ENCODE measurements around the gene AKR7A2.

The AKR7A2 gene

DNA sequence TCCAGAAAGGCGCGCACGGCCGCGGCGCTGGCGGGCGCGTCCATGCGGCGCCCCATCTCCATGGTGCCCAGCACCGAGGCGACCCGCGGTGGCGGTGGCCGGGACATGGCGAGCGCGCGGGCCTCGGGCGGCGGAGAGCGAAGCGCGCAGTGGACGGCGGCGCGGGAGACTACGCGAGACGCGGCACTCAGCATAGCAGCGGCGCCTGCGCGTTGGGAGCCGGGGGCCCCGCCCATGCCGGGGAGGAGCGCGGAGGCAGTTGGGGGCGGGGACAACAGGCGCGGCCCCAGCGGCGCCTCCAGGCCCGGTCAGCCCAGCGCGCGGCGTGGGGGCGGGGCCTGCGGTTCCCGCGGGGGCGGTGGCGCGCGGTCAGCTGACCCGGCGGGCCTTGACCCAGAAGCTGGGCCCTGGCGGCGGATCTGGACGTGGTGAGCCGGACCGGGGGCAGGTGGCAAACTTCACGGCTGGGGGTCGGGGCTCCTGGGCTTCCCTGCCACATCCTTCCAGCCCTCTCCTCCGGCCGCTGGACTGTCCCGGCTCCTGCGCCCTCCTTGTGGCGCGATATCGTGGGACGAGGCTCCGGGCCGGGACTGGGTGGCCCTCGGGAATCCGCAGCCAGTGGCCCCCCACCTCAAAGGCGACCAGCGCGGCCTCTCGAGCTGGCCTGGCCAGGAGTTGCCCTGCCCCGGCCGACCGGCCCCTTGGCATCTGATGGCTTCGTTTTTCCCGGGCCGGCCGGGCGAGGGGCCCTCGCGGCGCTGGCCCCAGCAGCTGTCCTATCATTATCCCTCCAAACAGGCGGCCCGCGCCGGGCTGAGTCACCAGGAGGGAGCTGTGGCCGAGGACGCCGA is at the start of gene AKR7A2, which contains the start of gene SLC66A1:
Gene AKR7A2 (minus strand): TSS at position 214 of the 851 bp plus-strand sequence. CDS start 20 bp downstream, at position 194.
Gene SLC66A1 (plus strand): TSS at position 396 of the 851 bp plus-strand sequence. CDS start 5,352 bp downstream, outside the sequence.
- Histone ChIP-seq H3K4me1 (ENCODE audit: insufficient read depth, low read length) (peaks cover 4% of the 10 kb centered on the region; the same call in 1 of the 2 replicates), H3K9me3 (ENCODE audit: control insufficient read depth, insufficient read depth, low read length) (no peaks in the 10 kb centered on the region), H3K36me3 (ENCODE audit: insufficient read depth, low read length) (peaks cover 8% of the 10 kb centered on the region; the same call in 1 of the 2 replicates), H3K9ac (ENCODE audit: low read depth, low read length) (peak within 1 kb of the TSS; percentile 85)

DNA sequence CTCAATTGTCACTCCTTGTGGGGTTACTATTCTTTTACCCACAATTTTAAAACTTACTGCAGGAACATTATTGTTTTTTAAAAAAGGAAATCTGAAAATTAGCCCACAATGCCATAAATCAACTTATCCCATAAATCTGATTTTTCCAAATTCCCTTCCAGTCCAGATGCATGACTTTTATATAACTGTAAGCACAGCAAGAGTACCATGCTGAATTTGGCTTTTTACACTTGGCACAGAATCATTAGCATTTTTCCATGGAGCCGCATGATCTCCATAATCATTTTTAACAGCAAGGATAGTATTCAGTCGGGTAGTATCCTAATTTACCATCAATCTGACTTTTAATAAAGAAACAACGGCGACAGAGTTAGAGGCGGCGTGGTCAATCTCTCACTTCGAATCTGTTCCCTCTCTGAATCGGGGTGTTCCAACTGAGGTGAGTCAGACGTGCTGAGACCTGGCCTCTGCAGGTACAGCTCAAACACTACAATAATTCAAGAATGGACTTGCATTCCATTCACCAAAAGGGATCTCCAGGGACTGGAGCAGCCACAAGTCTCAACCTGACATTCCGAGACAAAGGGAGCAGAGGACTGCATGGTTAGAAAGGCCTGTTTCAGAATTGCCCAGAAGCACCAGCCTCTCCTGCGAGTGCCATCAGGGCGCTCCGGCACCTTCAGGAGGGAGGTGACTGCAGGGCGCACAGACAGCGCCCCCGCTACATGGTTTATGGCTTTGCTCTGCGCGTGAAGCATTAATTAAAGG is 49.1 kb upstream of the AKR7A2 start:
- Histone ChIP-seq H3K36me3 (ENCODE audit: insufficient read depth, low read length) (no peaks in the 10 kb centered on the region; the same call in 1 of the 2 replicates), H3K9ac (ENCODE audit: low read depth, low read length) (no peak overlapping the region), H3K4me1 (ENCODE audit: insufficient read depth, low read length) (no peaks in the 10 kb centered on the region), H3K9me3 (ENCODE audit: control insufficient read depth, insufficient read depth, low read length) (no peaks in the 10 kb centered on the region)

DNA sequence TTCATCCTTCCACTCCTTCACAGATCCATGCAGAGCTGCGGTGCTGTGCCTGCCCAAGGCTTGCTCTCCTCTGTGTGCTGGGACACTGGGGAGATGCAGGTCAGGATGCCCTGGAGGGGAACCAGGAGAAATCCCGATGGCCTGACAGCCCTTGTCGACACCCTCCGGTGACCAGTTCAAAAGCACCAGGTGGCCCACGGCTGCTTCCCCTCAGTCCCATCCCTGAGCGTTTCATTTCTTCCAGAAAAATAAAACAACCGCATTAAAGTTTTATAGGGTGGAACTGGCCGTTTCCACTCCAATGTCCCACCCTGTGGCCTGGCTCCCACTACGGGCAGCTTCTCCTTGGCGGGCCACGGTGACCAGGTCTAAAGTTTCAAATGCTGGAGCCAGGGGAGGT is 48.5 kb upstream of the AKR7A2 start:
- H3K9me3 ChIP-seq (ENCODE audit: control insufficient read depth, insufficient read depth, low read length) = no peaks in the 10 kb centered on the region
- no peak overlapping the region for H3K9ac ChIP-seq (ENCODE audit: low read depth, low read length)
- H3K4me1 ChIP-seq (ENCODE audit: insufficient read depth, low read length) = no peaks in the 10 kb centered on the region
- H3K36me3 ChIP-seq (ENCODE audit: insufficient read depth, low read length) = no peaks in the 10 kb centered on the region; the same call in 1 of the 2 replicates

DNA sequence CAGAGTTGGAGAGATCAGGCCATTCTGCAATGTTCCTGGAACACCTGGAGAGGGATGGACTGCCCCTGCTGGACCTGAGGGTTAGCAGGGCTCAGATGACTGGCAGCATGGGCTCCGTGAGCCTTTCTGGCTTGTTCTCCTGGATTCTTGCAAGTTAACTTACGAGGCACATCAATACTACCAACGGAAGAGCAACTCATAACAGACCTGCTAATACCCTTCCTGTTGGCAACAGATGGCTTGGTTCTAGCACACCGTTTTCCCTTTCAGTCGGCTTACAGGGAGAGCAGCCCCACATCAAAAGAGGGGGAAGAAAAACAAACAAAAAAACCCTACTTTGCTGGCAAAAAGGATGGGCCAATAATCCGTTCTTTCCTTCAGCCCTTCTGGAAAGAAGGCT is 48.1 kb upstream of the AKR7A2 start:
- no peaks in the 10 kb centered on the region for H3K9me3 ChIP-seq (ENCODE audit: control insufficient read depth, insufficient read depth, low read length)
- no peaks in the 10 kb centered on the region; the same call in 1 of the 2 replicates for H3K36me3 ChIP-seq (ENCODE audit: insufficient read depth, low read length)
- H3K9ac ChIP-seq (ENCODE audit: low read depth, low read length) = no peak overlapping the region
- no peaks in the 10 kb centered on the region for H3K4me1 ChIP-seq (ENCODE audit: insufficient read depth, low read length)

DNA sequence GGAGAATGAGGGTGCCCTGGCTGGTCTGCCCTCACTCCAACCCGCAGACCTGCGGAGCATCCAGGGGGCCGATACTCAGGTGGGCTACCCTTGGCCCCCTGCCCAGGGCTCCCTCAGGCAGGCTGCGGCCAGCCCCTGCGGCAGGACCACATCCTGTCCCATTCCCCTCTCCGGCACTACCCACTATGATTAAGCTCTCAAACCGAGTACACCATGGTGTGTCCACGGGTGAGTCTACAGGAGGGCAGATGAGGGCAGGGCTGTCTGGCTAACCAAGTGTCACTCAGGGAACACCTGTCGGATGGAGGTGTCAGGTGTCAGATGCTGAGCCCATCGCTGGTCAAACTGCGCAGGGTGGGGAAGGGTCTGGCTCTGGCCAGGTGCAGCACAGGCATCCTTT is 47.4 kb upstream of the AKR7A2 start:
- Histone ChIP-seq H3K9ac (ENCODE audit: low read depth, low read length) (no peak overlapping the region), H3K36me3 (ENCODE audit: insufficient read depth, low read length) (peaks cover 3% of the 10 kb centered on the region; the same call in 1 of the 2 replicates), H3K9me3 (ENCODE audit: control insufficient read depth, insufficient read depth, low read length) (no peaks in the 10 kb centered on the region), H3K4me1 (ENCODE audit: insufficient read depth, low read length) (peaks cover 5% of the 10 kb centered on the region)

DNA sequence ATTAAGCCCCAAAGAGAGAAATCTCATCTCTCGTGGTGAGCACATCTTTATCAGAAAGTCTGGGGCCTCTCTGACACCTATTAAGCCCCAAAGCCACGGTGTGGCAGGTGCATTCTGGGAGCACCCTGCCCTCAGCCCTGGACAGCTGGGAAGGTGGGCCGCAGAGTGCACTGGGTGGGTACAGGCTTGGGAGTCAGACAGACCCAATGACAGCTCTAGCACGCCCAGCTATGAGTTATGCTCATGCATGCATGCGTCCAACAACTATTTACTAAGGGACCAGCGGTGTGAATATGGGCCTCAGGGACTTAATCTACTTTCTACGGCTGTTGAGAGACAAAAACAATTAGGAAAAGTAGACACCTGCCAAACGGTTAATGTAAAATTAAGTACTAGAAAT is 46.8 kb upstream of the AKR7A2 start:
- H3K36me3 ChIP-seq (ENCODE audit: insufficient read depth, low read length) = peaks cover 3% of the 10 kb centered on the region; the same call in 1 of the 2 replicates
- H3K9ac ChIP-seq (ENCODE audit: low read depth, low read length) = no peak overlapping the region

DNA sequence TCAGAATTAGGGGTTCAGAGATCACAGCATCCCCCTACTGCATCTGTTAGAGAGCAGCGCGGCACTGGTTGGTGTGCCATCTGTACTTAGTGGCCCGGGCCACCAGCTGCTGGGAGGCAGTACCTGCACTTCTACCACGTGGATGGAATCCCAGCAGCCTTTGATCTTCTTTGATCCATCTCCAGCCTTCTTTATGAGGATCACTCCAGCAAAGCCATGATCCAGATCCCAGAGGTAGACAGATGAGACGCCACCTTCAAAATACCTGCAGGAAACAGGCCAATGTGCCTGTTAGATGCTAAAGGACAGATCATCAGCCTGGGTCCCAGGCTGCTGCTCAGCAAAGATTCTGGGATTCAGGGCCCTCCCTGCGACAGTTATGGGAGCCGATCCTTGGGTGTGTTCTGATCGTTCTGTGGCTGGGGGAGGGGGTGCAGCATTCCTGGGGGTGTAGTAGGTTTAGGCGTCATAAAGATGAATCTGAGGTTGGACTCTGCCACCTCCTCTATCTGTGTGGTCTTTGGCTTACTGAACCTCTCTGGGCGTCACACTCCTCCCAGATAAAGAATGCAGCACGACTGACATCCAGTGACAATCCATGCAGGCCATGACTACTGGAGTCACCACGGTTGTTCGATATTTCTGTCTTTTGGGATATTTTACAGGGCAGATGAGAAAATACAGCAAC is 45.5 kb upstream of the AKR7A2 start:
- peaks cover 3% of the 10 kb centered on the region; the same call in 1 of the 2 replicates for H3K36me3 ChIP-seq (ENCODE audit: insufficient read depth, low read length)

More for the DNA sequence above, 46.8 kb upstream of the AKR7A2 start:
- H3K9me3 ChIP-seq (ENCODE audit: control insufficient read depth, insufficient read depth, low read length) = no peaks in the 10 kb centered on the region
- peaks cover 12% of the 10 kb centered on the region for H3K4me1 ChIP-seq (ENCODE audit: insufficient read depth, low read length)

DNA sequence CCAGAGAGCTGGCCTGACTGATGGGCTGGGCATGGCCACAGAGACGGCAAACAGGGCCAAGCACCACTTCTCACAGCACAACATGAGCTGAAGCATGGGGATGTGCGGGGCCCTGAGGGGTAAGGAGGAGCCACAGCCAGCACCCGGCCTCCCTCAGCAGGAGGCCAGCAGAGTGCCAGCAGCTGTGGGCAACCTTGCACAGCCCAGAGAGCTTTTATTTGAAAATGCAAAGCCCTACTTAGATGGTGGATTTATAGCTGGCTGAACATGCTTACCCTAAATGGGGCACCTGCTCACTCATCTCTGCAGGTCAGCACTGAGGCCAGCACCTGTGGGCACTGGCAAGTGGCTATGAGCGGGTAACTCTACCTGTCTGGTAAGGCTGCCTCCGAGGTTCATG is 44.3 kb upstream of the AKR7A2 start:
- H3K36me3 ChIP-seq (ENCODE audit: insufficient read depth, low read length) = peaks cover 3% of the 10 kb centered on the region; the same call in 1 of the 2 replicates
- no peaks in the 10 kb centered on the region for H3K9me3 ChIP-seq (ENCODE audit: control insufficient read depth, insufficient read depth, low read length)
- H3K4me1 ChIP-seq (ENCODE audit: insufficient read depth, low read length) = peaks cover 12% of the 10 kb centered on the region
- H3K9ac ChIP-seq (ENCODE audit: low read depth, low read length) = no peak overlapping the region

More for the DNA sequence above, 45.5 kb upstream of the AKR7A2 start:
- H3K9me3 ChIP-seq (ENCODE audit: control insufficient read depth, insufficient read depth, low read length) = no peaks in the 10 kb centered on the region
- peaks cover 12% of the 10 kb centered on the region for H3K4me1 ChIP-seq (ENCODE audit: insufficient read depth, low read length)
- no peak overlapping the region for H3K9ac ChIP-seq (ENCODE audit: low read depth, low read length)

DNA sequence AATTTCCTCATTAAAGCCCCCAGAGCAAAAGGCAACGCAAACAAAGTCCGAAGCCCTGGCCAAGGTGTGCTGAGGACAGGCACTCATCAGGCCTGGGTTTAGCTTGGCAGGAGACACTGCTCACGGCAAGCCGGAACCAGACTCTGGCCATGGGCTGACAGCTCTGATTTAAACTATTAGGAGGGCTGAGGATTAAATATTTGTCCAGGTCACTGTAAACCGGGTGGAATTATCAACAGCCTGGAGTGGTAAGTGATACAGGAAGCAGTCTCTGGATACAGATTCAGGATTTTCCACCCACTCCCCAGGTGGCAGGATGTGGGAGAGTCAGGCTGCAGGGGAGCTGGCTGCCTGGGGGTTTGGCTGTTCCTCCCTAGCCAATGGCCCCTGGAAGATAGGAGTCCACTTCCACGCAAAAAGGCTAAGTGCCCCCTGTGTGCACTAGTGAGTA is 42.6 kb upstream of the AKR7A2 start:
- Histone ChIP-seq H3K4me1 (ENCODE audit: insufficient read depth, low read length) (peaks cover 12% of the 10 kb centered on the region), H3K9ac (ENCODE audit: low read depth, low read length) (no peak overlapping the region), H3K36me3 (ENCODE audit: insufficient read depth, low read length) (peaks cover 3% of the 10 kb centered on the region; the same call in 1 of the 2 replicates), H3K9me3 (ENCODE audit: control insufficient read depth, insufficient read depth, low read length) (no peaks in the 10 kb centered on the region)

DNA sequence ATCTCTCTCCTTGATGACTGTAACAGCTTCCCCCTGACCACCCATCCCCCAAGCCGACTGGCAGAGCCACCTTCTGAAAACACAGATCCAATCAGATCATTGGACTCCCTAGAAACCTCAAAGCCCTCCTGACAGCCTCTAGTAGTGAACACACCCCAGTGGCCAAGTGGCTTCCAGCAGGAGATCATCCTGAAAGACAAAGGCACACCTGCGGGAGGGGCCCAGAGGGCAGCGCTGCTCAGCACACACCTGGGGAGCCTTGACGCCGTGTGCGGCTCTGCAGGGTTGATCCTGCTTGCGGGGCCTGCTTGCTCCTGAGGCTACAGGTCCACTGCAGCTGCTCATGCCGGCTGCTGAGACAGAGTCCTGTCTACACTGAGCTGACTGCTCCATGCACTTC is 41.7 kb upstream of the AKR7A2 start:
- peaks cover 12% of the 10 kb centered on the region for H3K4me1 ChIP-seq (ENCODE audit: insufficient read depth, low read length)
- H3K36me3 ChIP-seq (ENCODE audit: insufficient read depth, low read length) = peaks cover 8% of the 10 kb centered on the region
- H3K9me3 ChIP-seq (ENCODE audit: control insufficient read depth, insufficient read depth, low read length) = no peaks in the 10 kb centered on the region
- H3K9ac ChIP-seq (ENCODE audit: low read depth, low read length) = no peak overlapping the region

DNA sequence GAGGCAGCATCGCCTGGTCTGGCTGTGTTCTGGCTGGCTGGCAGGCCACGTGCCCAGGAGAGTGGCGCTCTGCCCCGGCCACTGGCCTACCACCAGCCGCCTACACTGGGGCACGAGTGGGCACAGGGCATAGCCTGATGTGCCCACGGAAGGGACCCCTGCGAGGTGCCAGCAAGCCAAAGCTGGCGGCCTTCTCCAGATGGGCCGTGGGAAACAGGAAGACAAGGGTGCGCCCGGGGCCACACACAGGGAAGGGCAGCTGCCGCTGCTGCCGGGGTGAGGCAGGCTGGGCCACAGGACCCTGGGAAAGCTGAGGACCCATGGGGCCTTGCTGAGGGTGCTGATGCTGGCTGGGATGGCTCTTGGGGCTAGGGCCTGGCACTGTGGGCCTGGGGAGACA is 40.9 kb upstream of the AKR7A2 start:
- Histone ChIP-seq H3K36me3 (ENCODE audit: insufficient read depth, low read length) (peaks cover 9% of the 10 kb centered on the region), H3K4me1 (ENCODE audit: insufficient read depth, low read length) (peaks cover 12% of the 10 kb centered on the region), H3K9me3 (ENCODE audit: control insufficient read depth, insufficient read depth, low read length) (no peaks in the 10 kb centered on the region), H3K9ac (ENCODE audit: low read depth, low read length) (no peak overlapping the region)

DNA sequence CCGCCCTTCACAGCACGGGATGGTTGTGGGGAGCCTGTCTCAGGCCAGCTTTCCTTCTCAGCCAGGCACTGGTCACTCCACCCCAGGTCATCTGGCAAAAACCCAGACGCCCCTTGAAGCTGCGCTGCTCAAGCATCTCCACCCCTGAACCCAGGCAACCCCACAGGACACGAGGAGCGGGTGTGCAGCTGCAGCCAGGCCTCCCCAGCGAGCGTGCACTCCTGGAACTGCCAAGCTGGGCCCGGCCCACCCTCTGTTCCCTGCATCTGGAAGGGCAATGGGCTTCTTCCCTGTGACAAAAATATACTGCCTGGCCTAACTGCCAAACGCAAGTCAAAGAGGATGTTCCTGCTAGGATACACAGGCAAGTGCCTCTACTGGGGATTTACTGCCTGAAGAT is 39.9 kb upstream of the AKR7A2 start:
- no peak overlapping the region for H3K9ac ChIP-seq (ENCODE audit: low read depth, low read length)
- peaks cover 9% of the 10 kb centered on the region for H3K36me3 ChIP-seq (ENCODE audit: insufficient read depth, low read length)
- H3K9me3 ChIP-seq (ENCODE audit: control insufficient read depth, insufficient read depth, low read length) = no peaks in the 10 kb centered on the region
- peaks cover 12% of the 10 kb centered on the region for H3K4me1 ChIP-seq (ENCODE audit: insufficient read depth, low read length)

DNA sequence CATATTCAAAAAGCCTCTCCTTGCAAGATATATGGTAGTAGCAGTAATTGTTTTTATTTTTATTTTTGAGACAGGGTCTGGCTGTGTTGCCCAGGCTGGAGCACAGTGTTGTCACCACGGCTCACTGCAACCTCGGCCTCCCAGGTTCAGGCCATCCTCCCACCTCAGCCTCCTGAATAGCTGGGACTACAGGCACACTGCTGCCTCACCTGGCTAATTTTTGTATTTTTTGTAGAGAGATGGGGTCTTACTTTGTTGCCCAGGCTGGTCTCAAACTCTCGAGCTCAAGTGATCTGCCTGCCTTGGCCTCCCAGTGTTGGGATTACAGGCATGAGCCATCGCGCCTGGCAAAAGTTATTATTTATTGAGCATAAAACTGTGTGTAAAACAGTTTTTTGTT is 38.6 kb upstream of the AKR7A2 start:
- Histone ChIP-seq H3K4me1 (ENCODE audit: insufficient read depth, low read length) (peaks cover 12% of the 10 kb centered on the region), H3K9ac (ENCODE audit: low read depth, low read length) (no peak overlapping the region), H3K36me3 (ENCODE audit: insufficient read depth, low read length) (peaks cover 9% of the 10 kb centered on the region), H3K9me3 (ENCODE audit: control insufficient read depth, insufficient read depth, low read length) (no peaks in the 10 kb centered on the region)

DNA sequence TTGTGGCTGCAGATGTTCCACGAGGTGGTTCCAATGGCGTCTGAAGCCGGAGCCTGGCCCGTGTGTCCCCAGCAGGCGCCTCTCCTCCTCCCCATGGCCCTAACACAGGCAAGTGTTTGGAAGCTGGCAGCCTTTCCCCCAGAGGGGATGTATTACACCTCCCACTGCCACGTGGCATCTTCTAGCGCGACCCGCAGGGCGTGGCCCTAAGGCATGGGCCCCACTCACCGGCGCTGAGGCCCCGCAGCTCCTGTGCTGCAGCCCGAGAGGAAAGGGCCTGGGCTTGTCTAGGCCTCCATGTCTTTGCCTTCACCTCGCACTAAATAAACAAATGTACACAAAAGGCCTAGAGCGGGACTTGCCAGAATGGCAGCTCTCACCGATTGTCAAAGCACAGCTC is 38.1 kb upstream of the AKR7A2 start:
- H3K36me3 ChIP-seq (ENCODE audit: insufficient read depth, low read length) = peaks cover 9% of the 10 kb centered on the region
- H3K4me1 ChIP-seq (ENCODE audit: insufficient read depth, low read length) = peaks cover 12% of the 10 kb centered on the region
- H3K9me3 ChIP-seq (ENCODE audit: control insufficient read depth, insufficient read depth, low read length) = no peaks in the 10 kb centered on the region
- H3K9ac ChIP-seq (ENCODE audit: low read depth, low read length) = no peak overlapping the region
